Parathyroid adenoma (tissue), 2 donors: ENCODE results near the gene SPATA24.

Source experiments
- H2AFZ ChIP-seq: fragments of 300-600 bp; sonication (generic); one replicate; pipeline ENCODE4 v1.7.0; 2017; ENCODE audit warnings: antibody characterized with exemption, mild to moderate bottlenecking
- H3K27ac ChIP-seq: fragments of 300-600 bp; sonication (generic); one replicate; pipeline ENCODE4 v1.7.0; 2017
- H3K27me3 ChIP-seq: fragments of 300-600 bp; sonication (generic); one replicate; pipeline ENCODE4 v1.7.0; 2017; ENCODE audit warnings: low read length; ENCODE audit not compliant: control insufficient read depth, insufficient read depth
- H3K36me3 ChIP-seq: fragments of 300-600 bp; sonication (generic); one replicate; pipeline ENCODE4 v1.7.0; 2017; ENCODE audit warnings: low read length; ENCODE audit not compliant: control insufficient read depth, insufficient read depth
- H3K4me1 ChIP-seq: fragments of 300-600 bp; sonication (generic); one replicate; pipeline ENCODE4 v1.7.0; 2017; ENCODE audit warnings: control low read depth
- H3K4me2 ChIP-seq: fragments of 300-600 bp; sonication (generic); one replicate; pipeline ENCODE4 v1.7.0; 2017; ENCODE audit warnings: low read length
- H3K4me3 ChIP-seq: fragments of 300-600 bp; sonication (generic); one replicate; pipeline ENCODE4 v1.7.0; 2017; ENCODE audit warnings: low read depth, low read length
- H3K79me2 ChIP-seq: fragments of 300-600 bp; sonication (generic); one replicate; pipeline ENCODE4 v1.7.0; 2017; ENCODE audit warnings: control low read depth
- H3K9ac ChIP-seq: fragments of 300-600 bp; sonication (generic); one replicate; pipeline ENCODE4 v1.7.0; 2017; ENCODE audit warnings: mild to moderate bottlenecking
- H3K9me3 ChIP-seq: fragments of 300-600 bp; sonication (generic); one replicate; pipeline ENCODE4 v1.7.0; 2017; ENCODE audit warnings: low read length; ENCODE audit not compliant: control insufficient read depth
- CTCF ChIP-seq: fragments of 300-600 bp; sonication (generic); IDR thresholded peaks from one replicate; pipeline ENCODE4 v1.7.0; 2017; ENCODE audit warnings: antibody characterized with exemption, mild to moderate bottlenecking
- donor health status: primary hyperparathyroidism.

The SPATA24 gene, protein sequence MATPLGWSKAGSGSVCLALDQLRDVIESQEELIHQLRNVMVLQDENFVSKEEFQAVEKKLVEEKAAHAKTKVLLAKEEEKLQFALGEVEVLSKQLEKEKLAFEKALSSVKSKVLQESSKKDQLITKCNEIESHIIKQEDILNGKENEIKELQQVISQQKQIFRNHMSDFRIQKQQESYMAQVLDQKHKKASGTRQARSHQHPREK

DNA sequence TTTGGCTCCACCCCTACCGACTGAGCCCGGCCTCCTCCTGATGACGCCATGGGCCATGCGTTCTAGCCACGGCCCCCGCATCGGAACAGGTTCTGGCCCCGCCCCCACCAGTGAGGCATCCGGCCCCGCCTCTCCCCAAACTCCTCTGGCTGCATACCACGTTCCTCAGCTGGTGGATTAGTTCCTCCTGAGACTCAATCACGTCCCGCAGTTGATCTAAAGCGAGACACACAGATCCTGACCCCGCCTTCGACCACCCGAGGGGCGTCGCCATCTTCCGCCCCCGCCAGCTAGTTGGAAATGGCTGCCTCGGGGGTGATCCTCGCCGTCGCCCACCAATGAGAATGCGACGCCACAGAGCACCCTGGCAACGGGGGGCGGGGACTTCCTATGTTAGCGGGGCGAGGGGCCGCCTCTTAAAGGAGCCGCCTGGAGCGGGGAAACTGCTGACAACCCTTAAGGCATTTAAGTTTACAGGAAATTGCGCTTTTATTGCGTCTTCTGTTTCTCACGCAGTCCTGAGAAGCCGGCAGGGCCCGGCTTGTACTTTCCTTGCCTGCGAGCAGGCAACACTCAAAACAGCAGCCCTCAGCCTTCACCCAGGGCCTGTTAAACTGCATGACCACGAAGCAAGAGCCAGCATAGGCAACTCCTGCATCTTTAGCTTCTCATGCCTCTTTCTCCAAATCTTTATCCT lies at the start of gene SPATA24:
Gene SPATA24, minus strand, starts transcription at position 303 of the 697 bp plus-strand sequence. Its CDS starts 29 bp downstream, at position 274.
- peak within 1 kb of the TSS; percentile 74 for H3K4me2 ChIP-seq
- peak within 1 kb of the TSS; percentile 93 for H3K27ac ChIP-seq
- H3K9ac ChIP-seq, result no peak within 1 kb of the TSS
- no peak for TF ChIP-seq CTCF
- H2AFZ ChIP-seq, result peak within 1 kb of the TSS; percentile 98
- no peaks in the 10 kb centered on the region for H3K9me3 ChIP-seq
- H3K36me3 ChIP-seq, result no peaks in the 10 kb centered on the region
- H3K4me3 ChIP-seq, result peak within 1 kb of the TSS; percentile 68
- H3K27me3 ChIP-seq, result no peaks in the 10 kb centered on the region
- H3K4me1 ChIP-seq, result peaks cover 12% of the 10 kb centered on the region
- no peaks in the 10 kb centered on the region for H3K79me2 ChIP-seq

- no peak for TF ChIP-seq CTCF
- Histone ChIP-seq H3K27ac (no peak overlapping the region), H3K36me3 (no peaks in the 10 kb centered on the region), H3K79me2 (no peaks in the 10 kb centered on the region), H3K4me3 (no peak overlapping the region), H3K4me2 (no peak overlapping the region), H3K4me1 (no peaks in the 10 kb centered on the region), H3K9ac (no peak overlapping the region), H3K9me3 (no peaks in the 10 kb centered on the region), H2AFZ (no peak overlapping the region), H3K27me3 (no peaks in the 10 kb centered on the region)
These were observed 48.2 kb upstream of the SPATA24 start for GRCh38 chr5:139451878-139452660.

GRCh38 chr5:139451176-139451575 lies 47.3 kb upstream of the SPATA24 start:
- no peak overlapping the region for H3K9ac ChIP-seq
- H3K79me2 ChIP-seq, result no peaks in the 10 kb centered on the region
- H3K36me3 ChIP-seq, result no peaks in the 10 kb centered on the region
- no peak for TF ChIP-seq CTCF
- no peaks in the 10 kb centered on the region for H3K27me3 ChIP-seq
- H2AFZ ChIP-seq, result no peak overlapping the region
- no peak overlapping the region for H3K4me3 ChIP-seq
- H3K27ac ChIP-seq, result no peak overlapping the region
- no peaks in the 10 kb centered on the region for H3K9me3 ChIP-seq
- no peaks in the 10 kb centered on the region for H3K4me1 ChIP-seq
- H3K4me2 ChIP-seq, result no peak overlapping the region

GRCh38 chr5:139446956-139447779 lies 43.3 kb upstream of the SPATA24 start:
- Histone ChIP-seq H3K36me3 (no peaks in the 10 kb centered on the region), H3K4me2 (no peak overlapping the region), H3K27me3 (no peaks in the 10 kb centered on the region), H3K9ac (no peak overlapping the region), H3K9me3 (no peaks in the 10 kb centered on the region), H3K4me1 (no peaks in the 10 kb centered on the region), H3K79me2 (no peaks in the 10 kb centered on the region), H2AFZ (no peak overlapping the region), H3K27ac (no peak overlapping the region), H3K4me3 (no peak overlapping the region)
- TF ChIP-seq CTCF, result no peak
